IPS-15b (cell line): ENCODE measurements around the gene ARHGAP26.

ENCODE experiments used
- H3K27me3 ChIP-seq: one replicate; pipeline ENCODE4 v1.6.1; 2013; ENCODE audit warnings: low read length; ENCODE audit not compliant: control insufficient read depth, insufficient read depth
- H3K36me3 ChIP-seq: one replicate; pipeline ENCODE4 v1.6.1; 2013; ENCODE audit warnings: low read length; ENCODE audit not compliant: control insufficient read depth, insufficient read depth
- H3K4me1 ChIP-seq: one replicate; pipeline ENCODE4 v1.6.1; 2013; ENCODE audit warnings: mild to moderate bottlenecking, low read length; ENCODE audit not compliant: control insufficient read depth, insufficient read depth
- H3K4me3 ChIP-seq: one replicate; pipeline ENCODE4 v1.5.1; 2013; ENCODE audit warnings: low read depth, low read length
- H3K9ac ChIP-seq: one replicate; pipeline ENCODE4 v1.6.1; 2013; ENCODE audit warnings: low read depth, mild to moderate bottlenecking, low read length
- H3K9me3 ChIP-seq: one replicate; pipeline ENCODE4 v1.6.1; 2013; ENCODE audit warnings: mild to moderate bottlenecking, low read length; ENCODE audit not compliant: control insufficient read depth, insufficient read depth

The ARHGAP26 gene

GRCh38 chr5:143019614-143020515 is 249.7 kb downstream of the ARHGAP26 start:
- Histone ChIP-seq H3K9me3 (no peaks in the 10 kb centered on the region), H3K4me3 (no peak overlapping the region), H3K4me1 (peaks cover 18% of the 10 kb centered on the region), H3K27me3 (no peaks in the 10 kb centered on the region), H3K9ac (no peak overlapping the region), H3K36me3 (no peaks in the 10 kb centered on the region)

DNA sequence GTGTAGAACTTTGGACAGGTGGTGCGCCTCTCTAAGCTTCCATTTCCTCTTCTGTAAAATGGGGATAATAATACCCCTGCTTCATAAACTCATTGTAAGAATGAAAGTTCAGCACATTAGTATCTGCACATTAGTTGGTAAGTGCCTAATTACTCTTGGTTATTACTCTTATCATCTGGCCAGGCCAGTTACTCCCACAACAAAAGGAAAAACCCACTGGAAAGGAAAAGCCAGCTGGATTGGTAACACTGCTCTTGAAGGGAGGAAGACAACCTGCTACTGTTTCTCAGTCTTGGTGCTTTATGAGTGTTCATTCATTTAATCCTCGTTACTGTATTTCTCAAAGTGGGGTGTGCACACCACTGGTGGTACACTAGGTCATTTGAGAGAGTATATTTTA is 251.4 kb downstream of the ARHGAP26 start:
- Histone ChIP-seq H3K4me3 (no peak overlapping the region), H3K4me1 (peaks cover 13% of the 10 kb centered on the region), H3K9me3 (no peaks in the 10 kb centered on the region), H3K36me3 (no peaks in the 10 kb centered on the region), H3K9ac (no peak overlapping the region), H3K27me3 (no peaks in the 10 kb centered on the region)

DNA sequence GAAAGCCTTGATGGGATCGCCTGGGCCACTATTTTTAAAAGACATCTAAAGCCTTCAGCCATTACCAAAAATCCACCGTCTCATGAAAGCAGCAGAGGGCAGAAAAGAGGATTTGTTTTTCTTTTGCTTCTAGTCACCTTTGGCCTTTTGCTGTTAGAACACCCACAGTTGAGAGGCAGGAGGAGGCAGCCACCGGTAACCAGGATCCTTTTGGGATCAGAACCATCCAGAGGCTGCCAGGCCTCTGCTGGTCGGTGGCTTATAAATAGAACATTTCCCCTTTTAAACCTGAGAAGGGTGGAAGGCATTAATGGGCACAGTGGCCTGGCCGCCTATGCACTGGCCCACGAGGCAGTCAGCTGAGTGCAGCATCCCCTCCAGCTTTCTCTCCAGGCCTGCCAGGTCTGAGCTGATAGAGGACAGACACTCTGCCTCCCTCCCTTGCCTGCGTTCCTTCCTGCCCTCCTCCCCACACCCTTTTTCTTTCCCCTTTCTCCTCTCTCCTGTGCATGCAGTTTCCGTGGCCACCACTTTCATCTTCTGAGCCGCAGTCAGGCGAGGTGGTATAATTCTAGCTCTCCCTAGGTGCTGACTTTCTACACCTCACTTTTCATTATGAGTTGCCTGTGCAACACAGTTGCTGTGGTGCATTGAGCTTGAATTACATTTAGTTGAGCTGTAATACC is 253.4 kb downstream of the ARHGAP26 start:
- peaks cover 10% of the 10 kb centered on the region for H3K4me1 ChIP-seq
- no peaks in the 10 kb centered on the region for H3K36me3 ChIP-seq
- H3K27me3 ChIP-seq, result no peaks in the 10 kb centered on the region
- H3K4me3 ChIP-seq, result no peak overlapping the region
- H3K9me3 ChIP-seq, result no peaks in the 10 kb centered on the region
- H3K9ac ChIP-seq, result no peak overlapping the region

DNA sequence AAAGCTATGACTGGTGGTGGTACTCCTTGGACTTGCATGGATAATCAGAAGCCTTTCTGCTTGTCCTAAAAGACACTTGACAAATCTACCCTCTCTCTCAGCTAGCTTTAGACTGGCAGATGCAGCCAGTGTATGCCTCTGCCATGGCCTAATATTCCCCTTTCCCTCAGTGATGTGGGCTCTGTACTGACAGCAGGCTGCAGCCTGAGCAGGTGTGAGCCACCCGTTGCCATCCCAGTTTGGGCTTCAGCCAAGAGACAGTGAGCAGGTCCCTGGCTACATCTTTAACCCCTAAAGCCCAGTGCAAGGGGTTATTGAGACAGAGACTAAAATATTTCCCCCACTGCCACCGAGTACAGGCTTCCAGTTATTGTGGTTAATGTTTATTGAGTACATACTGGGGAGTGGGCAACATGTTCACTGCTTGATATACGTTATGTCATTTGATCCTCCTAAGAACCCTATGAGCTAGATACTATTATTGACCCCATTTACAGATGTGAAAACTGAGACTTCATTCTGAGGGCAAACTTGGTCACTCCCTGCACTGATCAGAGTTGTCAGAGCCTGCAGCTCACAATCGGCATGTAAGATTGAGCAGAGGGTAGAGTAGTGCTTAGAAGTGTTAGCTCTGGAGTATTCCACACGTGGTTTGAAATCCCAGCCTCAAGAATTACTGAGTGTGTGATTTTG is 254.2 kb downstream of the ARHGAP26 start:
- no peaks in the 10 kb centered on the region for H3K36me3 ChIP-seq
- no peak overlapping the region for H3K9ac ChIP-seq
- H3K27me3 ChIP-seq, result no peaks in the 10 kb centered on the region
- no peaks in the 10 kb centered on the region for H3K9me3 ChIP-seq
- H3K4me1 ChIP-seq, result peaks cover 5% of the 10 kb centered on the region
- H3K4me3 ChIP-seq, result no peak overlapping the region

DNA sequence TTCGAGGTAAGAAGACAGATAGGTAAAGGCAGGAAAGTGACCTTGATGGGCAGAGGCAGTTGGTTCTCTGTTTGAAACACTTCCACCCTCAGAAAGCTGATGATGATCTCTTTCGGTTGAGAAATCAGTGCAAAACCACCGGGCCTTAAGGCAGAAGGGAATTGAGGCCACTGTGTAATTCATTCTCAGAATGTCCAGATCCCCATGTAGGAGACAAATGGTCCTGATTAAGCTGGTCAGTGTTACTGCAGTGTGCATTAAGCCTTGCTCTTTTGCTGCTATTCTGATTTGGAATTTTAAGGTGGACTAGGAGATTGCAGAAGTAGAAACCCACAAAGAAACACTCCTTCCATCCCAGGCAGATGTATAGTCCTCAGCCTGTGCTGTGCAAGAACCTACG is 255.2 kb downstream of the ARHGAP26 start:
- Histone ChIP-seq H3K27me3 (no peaks in the 10 kb centered on the region), H3K9me3 (no peaks in the 10 kb centered on the region), H3K4me1 (no peaks in the 10 kb centered on the region), H3K36me3 (no peaks in the 10 kb centered on the region), H3K9ac (no peak overlapping the region), H3K4me3 (no peak overlapping the region)

GRCh38 chr5:143025971-143026370 is 255.8 kb downstream of the ARHGAP26 start:
- Histone ChIP-seq H3K9me3 (no peaks in the 10 kb centered on the region), H3K27me3 (no peaks in the 10 kb centered on the region), H3K4me3 (no peak overlapping the region), H3K4me1 (no peaks in the 10 kb centered on the region), H3K36me3 (no peaks in the 10 kb centered on the region), H3K9ac (no peak overlapping the region)

DNA sequence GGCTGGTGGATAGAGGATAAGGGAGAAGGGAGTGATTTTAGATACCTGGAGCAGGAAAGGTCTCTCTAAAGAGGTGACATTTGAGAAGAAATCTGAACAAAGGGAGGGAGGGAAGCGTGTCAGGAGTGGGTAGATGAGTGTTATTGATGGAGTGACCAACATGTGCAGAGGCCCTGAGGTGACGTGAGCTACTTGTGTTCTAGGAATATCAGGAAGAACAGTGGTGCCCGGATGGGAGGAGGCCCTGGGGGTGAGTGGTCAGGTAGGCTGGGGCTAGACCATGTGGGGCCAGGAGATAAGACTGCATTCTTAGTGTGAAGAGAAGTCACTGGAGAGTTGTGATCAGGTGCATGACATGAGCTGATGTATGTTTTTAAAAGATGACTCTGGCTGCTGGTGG is 256.2 kb downstream of the ARHGAP26 start:
- H3K4me3 ChIP-seq, result no peak overlapping the region
- H3K9ac ChIP-seq, result no peak overlapping the region

GRCh38 chr5:143029293-143029692 is 259.1 kb downstream of the ARHGAP26 start:
- Histone ChIP-seq H3K27me3 (no peaks in the 10 kb centered on the region), H3K4me1 (no peaks in the 10 kb centered on the region), H3K4me3 (no peak overlapping the region), H3K9ac (no peak overlapping the region), H3K9me3 (no peaks in the 10 kb centered on the region), H3K36me3 (no peaks in the 10 kb centered on the region)

More for the DNA sequence above, 256.2 kb downstream of the ARHGAP26 start:
- Histone ChIP-seq H3K27me3 (no peaks in the 10 kb centered on the region), H3K9me3 (no peaks in the 10 kb centered on the region), H3K36me3 (no peaks in the 10 kb centered on the region), H3K4me1 (no peaks in the 10 kb centered on the region)

GRCh38 chr5:143030349-143030748 is 260.2 kb downstream of the ARHGAP26 start:
- Histone ChIP-seq H3K9me3 (no peaks in the 10 kb centered on the region), H3K9ac (no peak overlapping the region), H3K4me1 (no peaks in the 10 kb centered on the region), H3K4me3 (no peak overlapping the region), H3K27me3 (no peaks in the 10 kb centered on the region), H3K36me3 (no peaks in the 10 kb centered on the region)

- Histone ChIP-seq H3K27me3 (no peaks in the 10 kb centered on the region), H3K9ac (no peak overlapping the region), H3K9me3 (no peaks in the 10 kb centered on the region), H3K4me3 (no peak overlapping the region), H3K36me3 (no peaks in the 10 kb centered on the region), H3K4me1 (peaks cover 8% of the 10 kb centered on the region)
These were observed 261.8 kb downstream of the ARHGAP26 start for GRCh38 chr5:143031781-143032580.

DNA sequence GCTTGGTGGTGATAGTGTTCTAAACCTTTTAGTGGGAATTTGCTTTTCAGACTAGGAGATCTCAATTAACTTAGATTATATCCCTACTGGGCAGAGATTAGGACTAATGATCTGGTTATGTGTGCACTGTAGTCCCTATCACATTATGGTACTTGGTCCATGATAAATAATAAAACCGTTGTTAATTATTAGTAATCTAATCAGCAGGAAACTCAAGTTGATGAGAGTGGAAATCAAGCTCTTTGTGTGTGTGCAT is 262.3 kb downstream of the ARHGAP26 start:
- Histone ChIP-seq H3K36me3 (no peaks in the 10 kb centered on the region), H3K9ac (no peak overlapping the region), H3K27me3 (no peaks in the 10 kb centered on the region), H3K4me3 (no peak overlapping the region), H3K9me3 (no peaks in the 10 kb centered on the region), H3K4me1 (peaks cover 10% of the 10 kb centered on the region)
